ENCODE data around the gene GPHB5. TPM values are rescaled to one million over a fixed set of nuclear protein-coding genes. Genes with fewer than 3 reads are reported as not detected.

The GPHB5 gene
- total and polyA plus RNA-seq, 2 experiments from 2014 or later: not detected

DNA sequence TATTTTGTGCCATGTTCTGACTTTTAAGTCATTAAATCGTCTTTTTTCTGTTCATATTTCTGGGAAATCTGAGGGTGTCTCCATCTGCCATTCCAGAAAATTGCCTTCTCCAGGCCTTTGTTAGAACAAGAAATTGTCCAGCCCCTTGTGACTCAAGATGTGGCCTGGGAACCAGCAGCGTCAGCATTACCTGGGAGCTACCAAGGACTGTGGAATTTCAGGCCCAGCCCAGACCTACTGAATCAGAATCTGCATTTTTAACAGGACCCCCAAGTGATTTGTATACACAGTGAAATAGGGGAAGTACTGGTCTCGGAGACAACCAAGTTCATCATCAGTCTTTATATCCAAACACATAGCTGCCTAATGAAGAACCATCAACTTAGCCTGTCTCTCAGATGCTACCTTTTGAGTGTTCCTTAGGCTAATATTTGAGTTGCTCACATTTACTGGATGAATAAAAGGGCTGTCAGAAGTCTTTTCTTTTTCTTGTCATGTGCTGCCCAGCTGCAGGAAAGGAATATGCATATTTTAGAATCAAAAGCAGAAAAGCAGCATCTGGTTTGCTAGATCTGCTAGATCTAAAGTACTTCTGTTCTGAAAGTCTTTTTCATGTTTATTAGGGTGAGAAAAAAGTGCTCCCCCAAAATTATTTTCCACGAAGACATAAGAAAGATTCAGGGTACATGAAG is 21.2 kb downstream of the GPHB5 start:
- TF ChIP-seq JUNB (IDR thresholded peaks at IDR 0.05; ENCODE audit: unreplicated experiment): no peak
- TF ChIP-seq, protein P1, sequence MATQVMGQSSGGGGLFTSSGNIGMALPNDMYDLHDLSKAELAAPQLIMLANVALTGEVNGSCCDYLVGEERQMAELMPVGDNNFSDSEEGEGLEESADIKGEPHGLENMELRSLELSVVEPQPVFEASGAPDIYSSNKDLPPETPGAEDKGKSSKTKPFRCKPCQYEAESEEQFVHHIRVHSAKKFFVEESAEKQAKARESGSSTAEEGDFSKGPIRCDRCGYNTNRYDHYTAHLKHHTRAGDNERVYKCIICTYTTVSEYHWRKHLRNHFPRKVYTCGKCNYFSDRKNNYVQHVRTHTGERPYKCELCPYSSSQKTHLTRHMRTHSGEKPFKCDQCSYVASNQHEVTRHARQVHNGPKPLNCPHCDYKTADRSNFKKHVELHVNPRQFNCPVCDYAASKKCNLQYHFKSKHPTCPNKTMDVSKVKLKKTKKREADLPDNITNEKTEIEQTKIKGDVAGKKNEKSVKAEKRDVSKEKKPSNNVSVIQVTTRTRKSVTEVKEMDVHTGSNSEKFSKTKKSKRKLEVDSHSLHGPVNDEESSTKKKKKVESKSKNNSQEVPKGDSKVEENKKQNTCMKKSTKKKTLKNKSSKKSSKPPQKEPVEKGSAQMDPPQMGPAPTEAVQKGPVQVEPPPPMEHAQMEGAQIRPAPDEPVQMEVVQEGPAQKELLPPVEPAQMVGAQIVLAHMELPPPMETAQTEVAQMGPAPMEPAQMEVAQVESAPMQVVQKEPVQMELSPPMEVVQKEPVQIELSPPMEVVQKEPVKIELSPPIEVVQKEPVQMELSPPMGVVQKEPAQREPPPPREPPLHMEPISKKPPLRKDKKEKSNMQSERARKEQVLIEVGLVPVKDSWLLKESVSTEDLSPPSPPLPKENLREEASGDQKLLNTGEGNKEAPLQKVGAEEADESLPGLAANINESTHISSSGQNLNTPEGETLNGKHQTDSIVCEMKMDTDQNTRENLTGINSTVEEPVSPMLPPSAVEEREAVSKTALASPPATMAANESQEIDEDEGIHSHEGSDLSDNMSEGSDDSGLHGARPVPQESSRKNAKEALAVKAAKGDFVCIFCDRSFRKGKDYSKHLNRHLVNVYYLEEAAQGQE (IDR thresholded peaks at IDR 0.05; ENCODE audit: unreplicated experiment): no peak
- TF ChIP-seq, protein P2, sequence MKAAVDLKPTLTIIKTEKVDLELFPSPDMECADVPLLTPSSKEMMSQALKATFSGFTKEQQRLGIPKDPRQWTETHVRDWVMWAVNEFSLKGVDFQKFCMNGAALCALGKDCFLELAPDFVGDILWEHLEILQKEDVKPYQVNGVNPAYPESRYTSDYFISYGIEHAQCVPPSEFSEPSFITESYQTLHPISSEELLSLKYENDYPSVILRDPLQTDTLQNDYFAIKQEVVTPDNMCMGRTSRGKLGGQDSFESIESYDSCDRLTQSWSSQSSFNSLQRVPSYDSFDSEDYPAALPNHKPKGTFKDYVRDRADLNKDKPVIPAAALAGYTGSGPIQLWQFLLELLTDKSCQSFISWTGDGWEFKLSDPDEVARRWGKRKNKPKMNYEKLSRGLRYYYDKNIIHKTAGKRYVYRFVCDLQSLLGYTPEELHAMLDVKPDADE (IDR thresholded peaks at IDR 0.05): no peak
- TF ChIP-seq, protein P3, sequence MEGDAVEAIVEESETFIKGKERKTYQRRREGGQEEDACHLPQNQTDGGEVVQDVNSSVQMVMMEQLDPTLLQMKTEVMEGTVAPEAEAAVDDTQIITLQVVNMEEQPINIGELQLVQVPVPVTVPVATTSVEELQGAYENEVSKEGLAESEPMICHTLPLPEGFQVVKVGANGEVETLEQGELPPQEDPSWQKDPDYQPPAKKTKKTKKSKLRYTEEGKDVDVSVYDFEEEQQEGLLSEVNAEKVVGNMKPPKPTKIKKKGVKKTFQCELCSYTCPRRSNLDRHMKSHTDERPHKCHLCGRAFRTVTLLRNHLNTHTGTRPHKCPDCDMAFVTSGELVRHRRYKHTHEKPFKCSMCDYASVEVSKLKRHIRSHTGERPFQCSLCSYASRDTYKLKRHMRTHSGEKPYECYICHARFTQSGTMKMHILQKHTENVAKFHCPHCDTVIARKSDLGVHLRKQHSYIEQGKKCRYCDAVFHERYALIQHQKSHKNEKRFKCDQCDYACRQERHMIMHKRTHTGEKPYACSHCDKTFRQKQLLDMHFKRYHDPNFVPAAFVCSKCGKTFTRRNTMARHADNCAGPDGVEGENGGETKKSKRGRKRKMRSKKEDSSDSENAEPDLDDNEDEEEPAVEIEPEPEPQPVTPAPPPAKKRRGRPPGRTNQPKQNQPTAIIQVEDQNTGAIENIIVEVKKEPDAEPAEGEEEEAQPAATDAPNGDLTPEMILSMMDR (conservative IDR thresholded peaks at IDR 0.05; ENCODE audit: low read depth in 2 of 2): no peak
- H3K4me3 ChIP-seq: no peak overlapping the region
- H3K79me2 ChIP-seq (replicated peaks; ENCODE audit: insufficient read depth): no peaks in the 10 kb centered on the region
- no peak overlapping the region for H3K27ac ChIP-seq (ENCODE audit: low read depth)
- H4K20me1 ChIP-seq (replicated peaks; ENCODE audit: insufficient read depth): no peaks in the 10 kb centered on the region
- peak; percentile 56; the same call in 2 of the 3 replicates for ATAC-seq
- H3K27me3 ChIP-seq (ENCODE audit: insufficient read depth): no peaks in the 10 kb centered on the region
- Mint-ChIP-seq H3K36me3 (ENCODE audit: low read depth) (no peaks in the 10 kb centered on the region), H3K4me1 (peaks cover 11% of the 10 kb centered on the region; the same call in 2 of the 3 replicates), H3K27me3 (ENCODE audit: insufficient read depth, low read depth, poor library complexity) (peaks cover 4% of the 10 kb centered on the region), H3K27ac (0 out of 2 replicates have a peak overlapping the region, but pooled peaks have one; percentile 19), H3K9me3 (no peaks in the 10 kb centered on the region; the same call in 2 of the 3 replicates), H3K4me3 (no peak overlapping the region)
- H3K4me1 ChIP-seq (ENCODE audit: insufficient read depth): peaks cover 7% of the 10 kb centered on the region
- H3F3A ChIP-seq (replicated peaks; ENCODE audit: low read depth): no peaks in the 10 kb centered on the region
- H2AFZ ChIP-seq: peak overlapping the region; percentile 4; the same call in 1 of the 2 replicates
- DNase-seq (ENCODE audit: low spot score): peak; percentile 21
- H3K4me2 ChIP-seq: no peak overlapping the region
- peaks cover 7% of the 10 kb centered on the region; the same call in 1 of the 2 replicates for H3K9me2 ChIP-seq (ENCODE audit: insufficient read depth)
- H3K36me3 ChIP-seq (ENCODE audit: insufficient read depth): no peaks in the 10 kb centered on the region

DNA sequence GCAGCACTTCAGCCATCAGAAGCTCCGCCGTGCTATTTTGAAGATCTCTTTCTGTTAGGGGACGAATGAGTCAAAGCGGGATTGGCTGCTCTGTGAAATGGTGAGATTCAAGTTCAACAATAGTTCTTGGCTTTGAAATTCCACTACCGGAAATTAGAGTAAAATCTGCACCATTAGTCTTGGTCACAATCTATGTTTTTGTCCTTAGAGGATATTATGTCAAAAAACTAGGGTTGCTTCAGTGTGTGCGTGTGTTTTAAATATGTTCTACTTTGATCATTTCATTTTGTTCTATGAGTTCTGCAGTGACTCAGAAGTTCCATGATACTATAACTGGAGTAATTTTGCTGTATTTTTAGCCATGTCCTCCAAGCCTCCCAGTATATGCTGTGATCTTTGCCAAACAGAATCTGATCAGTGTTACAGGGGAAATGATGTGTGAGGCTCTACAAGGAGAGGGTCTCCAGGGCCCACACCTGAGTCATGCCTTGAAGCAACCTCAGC is 22.6 kb downstream of the GPHB5 start:
- Histone ChIP-seq H3K4me3 (no peak overlapping the region), H3K79me2 (replicated peaks; ENCODE audit: insufficient read depth) (no peaks in the 10 kb centered on the region), H3K4me1 (ENCODE audit: insufficient read depth) (peaks cover 7% of the 10 kb centered on the region), H3K36me3 (ENCODE audit: insufficient read depth) (no peaks in the 10 kb centered on the region), H4K20me1 (replicated peaks; ENCODE audit: insufficient read depth) (no peaks in the 10 kb centered on the region), H3K27ac (ENCODE audit: low read depth) (no peak overlapping the region), H3K27me3 (ENCODE audit: insufficient read depth) (no peaks in the 10 kb centered on the region), H3K4me2 (no peak overlapping the region), H2AFZ (no peak overlapping the region), H3K9me2 (ENCODE audit: insufficient read depth) (peaks cover 7% of the 10 kb centered on the region; the same call in 1 of the 2 replicates), H3F3A (replicated peaks; ENCODE audit: low read depth) (no peaks in the 10 kb centered on the region)
- no peak for DNase-seq (ENCODE audit: low spot score)
- H3K9me3 Mint-ChIP-seq: no peaks in the 10 kb centered on the region
- H3K36me3 Mint-ChIP-seq (ENCODE audit: low read depth): no peaks in the 10 kb centered on the region
- H3K4me3 Mint-ChIP-seq: no peak overlapping the region
- no peak for ATAC-seq
- H3K4me1 Mint-ChIP-seq: peaks cover 20% of the 10 kb centered on the region
- H3K27ac Mint-ChIP-seq: no peak overlapping the region
- H3K27me3 Mint-ChIP-seq (ENCODE audit: insufficient read depth, low read depth, poor library complexity): peaks cover 2% of the 10 kb centered on the region
- TF ChIP-seq CREB1 (CRISPR knock-in tag; IDR thresholded peaks at IDR 0.05; ENCODE audit: low read depth) (no peak), NANOG (IDR thresholded peaks at IDR 0.05; ENCODE audit: borderline replicate concordance) (no peak)
- TF ChIP-seq, protein P3 (conservative IDR thresholded peaks at IDR 0.05; ENCODE audit: low read depth in 2 of 2): no peak

All from GM23338 (cell line).